GM12878 (cell line): Measurements from ENCODE around the gene ABCG1. TPM values are rescaled to one million over a fixed set of nuclear protein-coding genes. Genes with fewer than 3 reads are reported as not detected.

Source experiments
- BACH1 ChIP-seq: fragments of 450-650 bp; IDR thresholded peaks from 2 replicates; pipeline ENCODE4 v1.6.1; 2017; ENCODE audit warnings: mild to moderate bottlenecking, borderline replicate concordance
- BCLAF1 ChIP-seq: fragments of 450-650 bp; IDR thresholded peaks from 2 replicates; pipeline ENCODE4 v1.6.1; 2017; ENCODE audit warnings: antibody characterized with exemption, mild to moderate bottlenecking, moderate library complexity
- CBFB ChIP-seq: IDR thresholded peaks from 2 replicates; pipeline ENCODE4 v1.6.1; 2016; ENCODE audit warnings: antibody characterized with exemption, low read depth
- CEBPZ ChIP-seq: fragments of 150-350 bp; IDR thresholded peaks from 2 replicates; pipeline ENCODE4 v1.6.1; 2016; ENCODE audit warnings: low read depth, low read length
- CHD2 ChIP-seq: IDR thresholded peaks from 2 replicates; pipeline ENCODE4 v1.6.1; 2011; ENCODE audit warnings: low read depth, low read length, improper control_type of control experiment, borderline replicate concordance
- DPF2 ChIP-seq: fragments of 450-650 bp; IDR thresholded peaks from 2 replicates; pipeline ENCODE4 v1.6.1; 2017; ENCODE audit warnings: mild to moderate bottlenecking
- ESRRA ChIP-seq: IDR thresholded peaks from 2 replicates; pipeline ENCODE4 v1.6.1; 2012; ENCODE audit warnings: mild to moderate bottlenecking, low read length, improper control_type of control experiment
- GABPA ChIP-seq: IDR thresholded peaks from 2 replicates; pipeline ENCODE4 v1.6.1; 2014; ENCODE audit warnings: antibody characterized with exemption, low read depth, mild to moderate bottlenecking, inconsistent platforms
- HDAC2 ChIP-seq: fragments of 200-600 bp; sonication (generic); IDR thresholded peaks from 2 replicates; pipeline ENCODE4 v1.6.1; 2017
- KAT2A ChIP-seq: conservative IDR thresholded peaks from 2 replicates; pipeline ENCODE4 v1.6.1; 2011; ENCODE audit warnings: low read depth, low read length; ENCODE audit not compliant: control insufficient read depth
- KLF5 ChIP-seq: fragments of 450-650 bp; IDR thresholded peaks from 2 replicates; pipeline ENCODE4 v1.6.1; 2014; ENCODE audit warnings: mild to moderate bottlenecking; ENCODE audit not compliant: partially characterized antibody
- LARP7 ChIP-seq: fragments of 450-650 bp; IDR thresholded peaks from 2 replicates; pipeline ENCODE4 v1.6.1; 2017; ENCODE audit warnings: mild to moderate bottlenecking
- NKRF ChIP-seq: fragments of 450-650 bp; conservative IDR thresholded peaks from 2 replicates; pipeline ENCODE4 v1.6.1; 2017; ENCODE audit warnings: mild to moderate bottlenecking, moderate library complexity
- SMAD1 ChIP-seq: fragments of 450-650 bp; IDR thresholded peaks from 2 replicates; pipeline ENCODE4 v1.6.1; 2018; ENCODE audit warnings: mild to moderate bottlenecking, low read depth; ENCODE audit not compliant: partially characterized antibody
- SREBF2 ChIP-seq: IDR thresholded peaks from 2 replicates; pipeline ENCODE4 v1.6.1; 2012; ENCODE audit warnings: mild to moderate bottlenecking, low read length
- TAF1 ChIP-seq: IDR thresholded peaks from 2 replicates; pipeline ENCODE4 v1.6.1; 2011; ENCODE audit warnings: mild to moderate bottlenecking, low read depth, low read length, borderline replicate concordance
- TCF12 ChIP-seq: IDR thresholded peaks from 2 replicates; pipeline ENCODE4 v1.6.1; 2011; ENCODE audit warnings: low read depth, mild to moderate bottlenecking, low read length
- YY1 ChIP-seq: IDR thresholded peaks from 2 replicates; pipeline ENCODE4 v1.6.1; 2011; ENCODE audit warnings: low read depth, mild to moderate bottlenecking, low read length
- ZBED1 ChIP-seq: IDR thresholded peaks from 2 replicates; pipeline ENCODE4 v1.6.1; 2016; ENCODE audit warnings: borderline replicate concordance
- ZBTB11 ChIP-seq: fragments of 450-650 bp; formaldehyde crosslinking; IDR thresholded peaks from 2 replicates; pipeline ENCODE4 v1.5.0; 2022; ENCODE audit warnings: mild to moderate bottlenecking, missing genetic modification characterization
- polyA plus RNA-seq, 11 experiments: library from polyadenylated mRNA; depleted of rRNA in 4 of 11; unstranded in 6 of 11; stranded (reverse) in 5 of 11; fragments of >200 nt; fragmentation: Nextera tagmentation in 4 of 11; fragmentation: Illumina TruSeq in 1 of 11; extraction: Ambion mirVana in 4 of 11; extraction: Trizol in 1 of 11; gene quantifications; 1 replicate in 1 of 11; 2 replicates in 10 of 11; pipeline versions ENCODE4 v1.2.1 to v1.2.3, GENCODE V29; 2011 to 2016; ENCODE audit warnings: inconsistent platforms in 2 of 11, missing spikeins in 2 of 11, low read depth in 1 of 11
- total RNA-seq, 4 experiments: library from RNA; depleted of rRNA in 3 of 4; stranded (reverse); fragments of >200 nt in 3 of 4; fragmentation: Illumina TruSeq in 1 of 4; extraction: Trizol in 1 of 4; gene quantifications; 2 replicates each; pipeline versions ENCODE4 v1.2.1 to v1.2.3, GENCODE V29; 2013 to 2021

Gene ABCG1
- total and polyA plus RNA-seq, 10 of the 15 experiments (the other 5 are each of a cell fraction or from before 2014, with no cell fraction given): 0.59 to 19.3 (median 5.7) TPM

GRCh38 chr21:42286416-42286815 is 67.5 kb downstream of the ABCG1 start (continued):
- TF ChIP-seq ESRRA: no peak
- TF ChIP-seq KLF5: no peak
- TF ChIP-seq CEBPZ: no peak
- peak; percentile 21; the same call in 1 of the 2 replicates for TF ChIP-seq TCF12
- peak; percentile 61; the same call in 1 of the 2 replicates for TF ChIP-seq BACH1
- TF ChIP-seq DPF2: peak; percentile 64; the same call in 1 of the 2 replicates
- no peak for TF ChIP-seq KAT2A
- no peak for TF ChIP-seq GABPA
- TF ChIP-seq HDAC2: no peak
- TF ChIP-seq SREBF2: no peak
- TF ChIP-seq ZBTB11: no peak
- no peak; the same call in 1 of the 2 replicates for TF ChIP-seq LARP7
- TF ChIP-seq TAF1: no peak
- TF ChIP-seq NKRF: no peak
- TF ChIP-seq CBFB: peak; percentile 52; the same call in 1 of the 2 replicates
- no peak for TF ChIP-seq YY1
- no peak for TF ChIP-seq SMAD1
- no peak for TF ChIP-seq ZBED1
- TF ChIP-seq BCLAF1: no peak
- TF ChIP-seq CHD2: 0 out of 2 replicates have a peak, but pooled peaks have one; percentile 52
